Psoas muscle (tissue), 8 donors: ENCODE data around the gene ZNF805. TPM values are rescaled to one million over a fixed set of nuclear protein-coding genes. Genes with fewer than 3 reads are reported as not detected.

Experiments used
- ATAC-seq, 4 donors: fragments of 200-7000 bp; cut with Tn5 transposase; one replicate each; pipeline ENCODE4 v1.9.1; 2020; ENCODE audit warnings: moderate library complexity in 3 of 4, mild to moderate bottlenecking in 2 of 4
- DNase-seq, 2 donors: peaks; one replicate each; pipeline ENCODE4 v3.0.0-alpha.2; 2020
- H3K27ac ChIP-seq: fragments of 200-600 bp; one replicate; pipeline ENCODE4 v1.8.0; 2022
- H3K27me3 ChIP-seq, 3 donors: fragments of 200-600 bp in 1 of 3; one replicate each; pipeline versions ENCODE4 v1.6.1 to v1.8.0; 2013 to 2022; ENCODE audit warnings: low read length in 2 of 3, mild to moderate bottlenecking in 2 of 3, moderate library complexity in 1 of 3; ENCODE audit not compliant: insufficient read depth in 3 of 3
- H3K36me3 ChIP-seq, 2 donors: fragments of 200-600 bp in 1 of 2; one replicate each; pipeline versions ENCODE4 v1.6.1 to v1.8.0; 2013 to 2022; ENCODE audit warnings: low read depth in 1 of 2, mild to moderate bottlenecking in 1 of 2, moderate library complexity in 1 of 2; ENCODE audit not compliant: insufficient read depth in 1 of 2
- H3K4me1 ChIP-seq: fragments of 200-600 bp; one replicate; pipeline ENCODE4 v1.8.0; 2022
- H3K4me3 ChIP-seq: fragments of 200-600 bp; one replicate; pipeline ENCODE4 v1.8.0; 2022; ENCODE audit warnings: mild to moderate bottlenecking
- H3K9me3 ChIP-seq: fragments of 200-600 bp; one replicate; pipeline ENCODE4 v1.8.0; 2022
- WGBS, 3 donors: extraction: QIAGEN DNeasy Blood & Tissue Kit; methylation state at CpG; one replicate each; pipeline versions ENCODE4 v1.1.6 to v1.1.7; 2013; 5-methylcytosine and 5-hydroxymethylcytosine counted together
- intact Hi-C, 2 donors: fragments of 100-400 bp; cut with DNase I; formaldehyde crosslinking; loops; one replicate each; pipeline versions ENCODE4 v1.11.0 to v1.14.2; 2022
- polyA plus RNA-seq, 3 donors: library from polyadenylated mRNA; stranded (reverse); fragments of 200-250 nt; gene quantifications; one replicate each; pipeline ENCODE4 v1.2.3, GENCODE V29; 2013
- total RNA-seq, 4 donors: library from RNA; stranded (reverse); fragmentation: NEBNext Ultra II Directional in 2 of 4; extraction: Animal tissue kit (Norgen Biotek cat#: 25700) in 2 of 4; gene quantifications; one replicate each; pipeline versions ENCODE4 v1.2.1 to v1.2.4, GENCODE V29; 2021 to 2023
- TF ChIP-seq, protein P1 (sequence below): fragments of 200-600 bp; IDR thresholded peaks from one replicate; pipeline ENCODE4 v1.8.0; 2022; ENCODE audit warnings: antibody characterized with exemption
- donor health status: healthy with polysubstance abuse.
- donor health status: DM: no; HTN: no; CAD: no; lungs with moderate emphysema.
- donor health status: Bipolar disorder and iron deficiency.
- donor health status: healthy.
- donor health status: DM: yes; HTN: yes; CAD: no.
- donor health status: DM: no; HTN: no; CAD: no.
- donor health status: DM: no; HTN: no; CAD: no.
- donor health status: DM: yes; HTN: yes; CAD: no.

Gene ZNF805
- total and polyA plus RNA-seq, 7 donors: 1.2 to 16.4 (median 10.3) TPM

DNA sequence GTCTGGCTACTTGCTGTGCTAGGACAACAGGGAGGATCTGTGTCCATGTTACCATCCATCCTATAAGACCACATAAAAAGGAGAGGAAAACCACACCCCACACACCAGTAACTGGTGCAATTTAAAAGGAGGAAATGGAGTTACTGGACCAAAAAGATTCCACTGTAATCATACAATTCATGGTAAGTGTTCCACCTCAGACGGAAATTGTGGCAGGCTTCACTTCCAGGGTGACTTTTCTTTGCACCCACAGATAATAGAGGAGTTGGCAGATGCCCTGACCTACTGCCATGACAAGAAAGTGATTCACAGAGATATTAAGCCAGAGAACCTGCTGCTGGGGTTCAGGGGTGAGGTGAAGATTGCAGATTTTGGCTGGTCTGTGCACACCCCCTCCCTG lies 7.2 kb upstream of the ZNF805 start:
- intact Hi-C loops: no loop called here
- ATAC-seq: no peak
- WGBS, 3 donors: 71 to 84% (median 76%) methylated on average over 1 of the region's 1 CpG

DNA sequence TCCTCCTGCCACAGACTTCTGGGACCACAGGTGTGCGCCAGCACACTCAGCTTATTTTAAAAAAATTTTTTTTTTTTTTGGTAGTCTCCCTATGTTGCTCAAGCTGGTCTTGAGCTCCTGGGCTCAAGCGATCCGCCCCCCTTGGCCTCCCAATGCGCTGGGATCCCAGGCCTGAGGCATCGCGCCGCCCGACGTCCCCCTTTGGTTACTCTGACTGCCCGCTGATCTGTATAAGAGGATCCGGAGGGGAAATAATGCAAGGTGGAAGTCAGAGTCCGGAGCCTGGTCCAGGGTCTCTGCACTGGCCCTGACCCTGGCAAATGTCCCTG lies 486 bp upstream of the ZNF805 start:
- H3K27ac ChIP-seq: peak overlapping the region; percentile 97
- intact Hi-C loops: loop anchor here (2.0 to 10.0 kb wide), 3 partner anchors 37 to 85 kb away; partner anchors contain the start of genes ZNF460 (in 1 of the 2) and ZNF543 (in 1 of the 2)
- peak overlapping the region; percentile 97 for H3K4me3 ChIP-seq
- H3K27me3 ChIP-seq: no peaks in the 10 kb centered on the region
- H3K9me3 ChIP-seq: no peaks in the 10 kb centered on the region
- TF ChIP-seq, protein P1, sequence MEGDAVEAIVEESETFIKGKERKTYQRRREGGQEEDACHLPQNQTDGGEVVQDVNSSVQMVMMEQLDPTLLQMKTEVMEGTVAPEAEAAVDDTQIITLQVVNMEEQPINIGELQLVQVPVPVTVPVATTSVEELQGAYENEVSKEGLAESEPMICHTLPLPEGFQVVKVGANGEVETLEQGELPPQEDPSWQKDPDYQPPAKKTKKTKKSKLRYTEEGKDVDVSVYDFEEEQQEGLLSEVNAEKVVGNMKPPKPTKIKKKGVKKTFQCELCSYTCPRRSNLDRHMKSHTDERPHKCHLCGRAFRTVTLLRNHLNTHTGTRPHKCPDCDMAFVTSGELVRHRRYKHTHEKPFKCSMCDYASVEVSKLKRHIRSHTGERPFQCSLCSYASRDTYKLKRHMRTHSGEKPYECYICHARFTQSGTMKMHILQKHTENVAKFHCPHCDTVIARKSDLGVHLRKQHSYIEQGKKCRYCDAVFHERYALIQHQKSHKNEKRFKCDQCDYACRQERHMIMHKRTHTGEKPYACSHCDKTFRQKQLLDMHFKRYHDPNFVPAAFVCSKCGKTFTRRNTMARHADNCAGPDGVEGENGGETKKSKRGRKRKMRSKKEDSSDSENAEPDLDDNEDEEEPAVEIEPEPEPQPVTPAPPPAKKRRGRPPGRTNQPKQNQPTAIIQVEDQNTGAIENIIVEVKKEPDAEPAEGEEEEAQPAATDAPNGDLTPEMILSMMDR: no peak
- ATAC-seq (no peak), DNase-seq (no peak)
- 14 to 29% (median 23%) methylated on average over 12 of the region's 12 CpGs for WGBS, 3 donors
- peaks cover 20% of the 10 kb centered on the region for H3K4me1 ChIP-seq
- peaks cover 3 to 30% of the 10 kb centered on the region in 2 donors for H3K36me3 ChIP-seq

More for the DNA sequence above, 7.2 kb upstream of the ZNF805 start:
- Histone ChIP-seq H3K27me3 (no peaks in the 10 kb centered on the region), H3K9me3 (no peaks in the 10 kb centered on the region), H3K4me1 (no peaks in the 10 kb centered on the region), H3K27ac (no peak overlapping the region), H3K4me3 (no peak overlapping the region), H3K36me3 (no peaks in the 10 kb centered on the region)
- TF ChIP-seq, protein P1: no peak
- no peak for DNase-seq

DNA sequence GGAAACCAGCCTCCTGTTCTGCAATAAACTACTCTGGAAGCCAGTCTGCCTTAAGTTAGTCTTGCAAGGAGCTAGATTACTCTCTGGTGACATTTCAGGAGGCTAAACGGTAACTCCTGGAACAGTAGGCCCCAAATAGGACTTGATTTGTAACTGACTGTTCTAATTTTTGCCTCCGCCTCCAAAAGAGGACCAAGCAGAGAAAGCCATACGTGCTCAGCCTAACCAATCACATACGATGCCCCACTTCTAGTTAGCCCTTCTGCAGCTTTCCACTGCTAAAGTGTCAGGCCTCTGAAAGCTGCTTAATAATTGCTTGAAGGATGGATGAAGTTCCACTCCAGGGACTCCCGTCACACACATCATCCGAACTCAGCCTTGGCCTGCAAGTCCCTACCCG lies 744 bp downstream of the ZNF805 start:
- DNase-seq: no peak
- TF ChIP-seq, protein P1: no peak
- Histone ChIP-seq H3K4me3 (peak overlapping the region; percentile 97), H3K4me1 (peaks cover 20% of the 10 kb centered on the region), H3K36me3 (peaks cover 3 to 42% of the 10 kb centered on the region in 2 donors), H3K27ac (peak overlapping the region; percentile 97), H3K27me3 (no peaks in the 10 kb centered on the region), H3K9me3 (no peaks in the 10 kb centered on the region)
- WGBS, 3 donors: 11 to 18% (median 12%) methylated on average over 7 of the region's 7 CpGs
- intact Hi-C loops: loop anchor here (2.0 to 10.0 kb wide), 3 partner anchors 36 to 84 kb away; partner anchors contain the start of genes ZNF460 (in 1 of the 2) and ZNF543 (in 1 of the 2)
- peak in 1 of 4 donors; percentile 13 for ATAC-seq

DNA sequence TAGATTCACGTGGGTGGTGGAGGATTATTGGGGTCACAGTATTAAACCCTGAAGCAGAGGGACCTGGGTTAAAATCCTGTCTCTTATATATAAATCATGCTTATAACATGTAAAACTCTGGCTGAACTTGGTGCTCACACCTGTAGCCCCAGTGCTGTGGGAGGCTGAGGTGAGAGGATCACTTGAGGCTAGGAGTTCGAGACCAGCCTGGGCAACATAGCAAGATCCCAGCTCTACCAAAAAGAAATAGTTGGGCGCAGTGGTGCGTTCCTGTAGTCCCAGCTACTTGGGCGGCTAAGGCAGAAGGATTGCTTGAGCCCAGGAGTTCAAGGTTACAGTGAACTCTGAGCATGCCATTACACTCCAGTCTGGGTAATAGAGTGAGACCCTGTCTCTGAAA lies 2.4 kb downstream of the ZNF805 start:
- Histone ChIP-seq H3K4me3 (no peak overlapping the region), H3K27me3 (no peaks in the 10 kb centered on the region), H3K4me1 (peaks cover 20% of the 10 kb centered on the region), H3K9me3 (no peaks in the 10 kb centered on the region), H3K27ac (no peak overlapping the region), H3K36me3 (peaks cover 8 to 58% of the 10 kb centered on the region in 2 donors)
- DNase-seq (no peak), ATAC-seq (no peak)
- WGBS, 3 donors: 91 to 95% (median 94%) methylated on average over 5 of the region's 5 CpGs
- TF ChIP-seq, protein P1: no peak
- intact Hi-C loops: loop anchor here (5.0 to 10.0 kb wide), 2 partner anchors 34 to 82 kb away; partner anchors contain the start of gene ZNF543 (in 1 of the 2)

DNA sequence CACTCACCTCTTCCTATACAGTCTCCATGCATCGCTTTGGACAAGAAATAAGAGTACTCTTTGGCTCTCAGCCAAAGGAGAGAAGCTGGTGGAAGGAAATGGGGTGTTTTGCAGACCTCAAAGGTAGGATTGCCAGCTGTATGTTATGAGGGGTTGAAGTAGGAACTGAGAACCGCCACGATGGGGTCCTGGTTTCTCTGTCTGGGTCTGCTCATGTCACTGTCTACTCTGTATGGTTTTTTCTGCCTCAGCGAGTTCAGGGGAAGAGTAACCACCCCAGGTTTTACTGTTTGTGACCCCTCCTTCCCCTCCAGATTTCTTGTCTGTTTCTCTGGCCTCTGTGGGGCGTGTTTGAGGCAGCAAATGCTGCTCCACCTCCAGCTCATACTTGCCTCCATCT lies 4.1 kb downstream of the ZNF805 start:
- Histone ChIP-seq H3K4me1 (peaks cover 20% of the 10 kb centered on the region), H3K9me3 (no peaks in the 10 kb centered on the region), H3K27me3 (no peaks in the 10 kb centered on the region), H3K4me3 (no peak overlapping the region), H3K36me3 (peaks cover 11 to 75% of the 10 kb centered on the region in 2 donors), H3K27ac (no peak overlapping the region)
- WGBS, 3 donors: 76 to 91% (median 83%) methylated on average over 5 of the region's 5 CpGs
- intact Hi-C loops: loop anchor here (5.0 to 10.0 kb wide), 2 partner anchors 33 to 80 kb away; partner anchors contain the start of gene ZNF543 (in 1 of the 2)
- ATAC-seq (no peak), DNase-seq (no peak)
- TF ChIP-seq, protein P1: no peak
